Adrenal gland (tissue), 12 donors: Measurements from ENCODE around the gene RNFT2. TPM values are rescaled to one million over a fixed set of nuclear protein-coding genes. Genes with fewer than 3 reads are reported as not detected.
"Not testable (repeated sequence)": the region's sequence is repeated elsewhere in the genome, so short reads cannot be mapped to it uniquely, and the experiment has no call there.

Source experiments
- DNase-seq, 7 donors: peaks; one replicate each; pipeline ENCODE4 v3.0.0-alpha.2; 2019 to 2020
- H3K27ac ChIP-seq, 5 donors: fragments of 200-600 bp; sonication (generic) in 4 of 5; 1 replicate in 3 of 5; 2 replicates in 2 of 5; pipeline versions ENCODE4 v1.5.1 to v1.8.0; 2016 to 2020; ENCODE audit warnings: mild to moderate bottlenecking in 1 of 5
- H3K27me3 ChIP-seq: fragments of 200-600 bp; 2 replicates; pipeline ENCODE4 v1.8.0; 2021
- H3K36me3 ChIP-seq, 2 donors: fragments of 200-600 bp; replicated peaks in 1 of 2; 1 replicate in 1 of 2; 2 replicates in 1 of 2; pipeline versions ENCODE4 v1.5.1 to v1.8.0; 2018 to 2022
- H3K4me1 ChIP-seq, 2 donors: fragments of 200-600 bp; replicated peaks in 1 of 2; 1 replicate in 1 of 2; 2 replicates in 1 of 2; pipeline versions ENCODE4 v1.5.1 to v1.8.0; 2018 to 2021
- H3K4me3 ChIP-seq, 4 donors: fragments of 200-600 bp; sonication (generic) in 3 of 4; one replicate each; pipeline ENCODE4 v1.5.1; 2016 to 2018
- H3K9me3 ChIP-seq, 3 donors: fragments of 200-600 bp; sonication (generic) in 1 of 3; replicated peaks in 1 of 3; 1 replicate in 2 of 3; 2 replicates in 1 of 3; pipeline versions ENCODE4 v1.5.1 to v1.8.0; 2016 to 2021
- CTCF ChIP-seq, 6 experiments: fragments of 450-650 bp in 4 of 6; fragments of 200-600 bp in 2 of 6; sonication (generic) in 1 of 6; IDR thresholded peaks; 1 replicate in 5 of 6; 2 replicates in 1 of 6; pipeline versions ENCODE4 v1.5.1 to v1.8.0; 2016 to 2021; ENCODE audit warnings: antibody characterized with exemption in 6 of 6, mild to moderate bottlenecking in 2 of 6, moderate library complexity in 1 of 6
- POLR2A ChIP-seq, 2 donors: fragments of 450-650 bp; IDR thresholded peaks; one replicate each; pipeline ENCODE4 v1.6.1; 2017; ENCODE audit warnings: antibody characterized with exemption in 2 of 2, mild to moderate bottlenecking in 2 of 2, moderate library complexity in 1 of 2
- WGBS, 4 donors: extraction: QIAGEN DNeasy Blood & Tissue Kit in 2 of 4; methylation state at CpG; one replicate each; pipeline versions ENCODE4 v1.1.5 to v1.1.7; 2013 to 2017; 5-methylcytosine and 5-hydroxymethylcytosine counted together
- intact Hi-C, 2 donors: fragments of 100-400 bp; cut with DNase I; formaldehyde crosslinking; loops; one replicate each; pipeline versions ENCODE4 v1.14.1 to v1.15.0; 2022 to 2023
- polyA plus RNA-seq, 3 donors: library from polyadenylated mRNA; stranded (reverse); fragments of 200-250 nt in 2 of 3; fragments of 350-450 nt in 1 of 3; fragmentation: Illumina TruSeq in 1 of 3; extraction: RNeasy Lipid Tissue Mini Kit (QIAGEN cat#74804) in 1 of 3; gene quantifications; one replicate each; pipeline ENCODE4 v1.2.3, GENCODE V29; 2013 to 2014
- total RNA-seq, 9 donors: library from RNA; depleted of rRNA in 4 of 9; stranded (reverse); fragments of >200 nt in 4 of 9; fragments of 120-200 nt in 1 of 9; fragmentation: NEBNext Ultra II Directional in 1 of 9; extraction: Animal tissue kit (Norgen Biotek cat#: 25700) in 1 of 9; gene quantifications; one replicate each; pipeline versions ENCODE4 v1.1.0 to v1.2.4, GENCODE V29; 2013 to 2023
- donor health status: healthy with polysubstance abuse.
- donor health status: Bipolar disorder and iron deficiency.
- donor health status: DM: yes; HTN: yes; CAD: no.
- donor health status: DM: no; HTN: no; CAD: no.
- donor health status: DM: no; HTN: no; CAD: no.
- donor health status: DM: yes; HTN: yes; CAD: no.

Gene RNFT2
- total and polyA plus RNA-seq, 12 donors: 2.8 to 11.4 (median 5.8) TPM

- no peaks in the 10 kb centered on the region for H3K36me3 ChIP-seq
- no peaks in the 10 kb centered on the region for H3K27me3 ChIP-seq
- H3K4me3 ChIP-seq: no peak overlapping the region
- H3K27ac ChIP-seq: no peak overlapping the region
- 91 to 97% (median 96%) methylated on average over 6 to 7 of the region's 7 CpGs for WGBS, 4 donors
- intact Hi-C loops: no loop called here
- H3K9me3 ChIP-seq: no peaks in the 10 kb centered on the region
- no peak for DNase-seq
- no peak for TF ChIP-seq POLR2A (IDR thresholded peaks at IDR 0.05)
- no peak for TF ChIP-seq CTCF (IDR thresholded peaks at IDR 0.05)
- no peaks in the 10 kb centered on the region for H3K4me1 ChIP-seq
Measured at GRCh38 chr12:116784238-116784612, 46.1 kb downstream of the RNFT2 start.

GRCh38 chr12:116789562-116789961, 51.4 kb downstream of the RNFT2 start:
- H3K27ac ChIP-seq, H3K4me3 ChIP-seq, H3K9me3 ChIP-seq, H3K4me1 ChIP-seq, intact Hi-C loops, DNase-seq, H3K27me3 ChIP-seq, H3K36me3 ChIP-seq: not testable (repeated sequence)

GRCh38 chr12:116790066-116790465, 52.0 kb downstream of the RNFT2 start:
- Histone ChIP-seq H3K36me3 (no peaks in the 10 kb centered on the region), H3K27ac (no peak overlapping the region), H3K9me3 (no peaks in the 10 kb centered on the region), H3K4me1 (no peaks in the 10 kb centered on the region), H3K4me3 (no peak overlapping the region), H3K27me3 (no peaks in the 10 kb centered on the region)
- no peak for DNase-seq
- 73 to 92% (median 81%) methylated on average over 1 of the region's 1 CpG for WGBS, 4 donors
- intact Hi-C loops: no loop called here
- no peak for TF ChIP-seq POLR2A (IDR thresholded peaks at IDR 0.05)

- DNase-seq: no peak
- Histone ChIP-seq H3K4me3 (no peak overlapping the region), H3K9me3 (no peaks in the 10 kb centered on the region), H3K27me3 (no peaks in the 10 kb centered on the region), H3K36me3 (no peaks in the 10 kb centered on the region), H3K4me1 (no peaks in the 10 kb centered on the region), H3K27ac (no peak overlapping the region)
- TF ChIP-seq POLR2A (IDR thresholded peaks at IDR 0.05) (no peak), CTCF (IDR thresholded peaks at IDR 0.05) (no peak)
- intact Hi-C loops: no loop called here
- WGBS, 4 donors: 74 to 80% (median 77%) methylated on average over 10 of the region's 10 CpGs
Measured at GRCh38 chr12:116792403-116792802, 54.3 kb downstream of the RNFT2 start.

- Histone ChIP-seq H3K27me3 (no peaks in the 10 kb centered on the region), H3K27ac (no peak overlapping the region), H3K4me3 (no peak overlapping the region), H3K4me1 (no peaks in the 10 kb centered on the region), H3K36me3 (no peaks in the 10 kb centered on the region), H3K9me3 (no peaks in the 10 kb centered on the region)
- DNase-seq: no peak
- 91 to 97% (median 93%) methylated on average over 4 of the region's 4 CpGs for WGBS, 4 donors
- intact Hi-C loops: no loop called here
- TF ChIP-seq CTCF (IDR thresholded peaks at IDR 0.05): no peak
- TF ChIP-seq POLR2A (IDR thresholded peaks at IDR 0.05): no peak
Measured at GRCh38 chr12:116794725-116795124, 56.6 kb downstream of the RNFT2 start.
